OCI-LY1 (cell line): ENCODE results near the gene TRIM66.

ENCODE experiments used
- H2AFZ ChIP-seq: fragments of 200-600 bp; sonication (generic), shearing (Covaris generic); 2 replicates; pipeline ENCODE4 v1.6.0; 2014; ENCODE audit warnings: antibody characterized with exemption, mild to moderate bottlenecking, low read length
- H3F3A ChIP-seq: fragments of 200-600 bp; sonication (generic), shearing (Covaris generic); 2 replicates; pipeline ENCODE4 v1.6.0; 2014; ENCODE audit warnings: mild to moderate bottlenecking, antibody characterized with exemption, low read length, moderate library complexity; ENCODE audit not compliant: insufficient read depth
- H3K27ac ChIP-seq: fragments of 200-600 bp; sonication (generic); 2 replicates; pipeline ENCODE4 v1.5.1; 2014; ENCODE audit warnings: low read length, mixed run types, mild to moderate bottlenecking, low read depth; ENCODE audit not compliant: poor library complexity, severe bottlenecking
- H3K27me3 ChIP-seq: fragments of 200-600 bp; sonication (generic); 2 replicates; pipeline ENCODE4 v1.6.0; 2014; ENCODE audit warnings: antibody characterized with exemption, mild to moderate bottlenecking, low read length, moderate library complexity; ENCODE audit not compliant: insufficient read depth
- H3K36me3 ChIP-seq: fragments of 200-600 bp; sonication (generic); 2 replicates; pipeline ENCODE4 v1.6.1; 2014; ENCODE audit warnings: mild to moderate bottlenecking, antibody characterized with exemption, low read length, moderate library complexity, mixed read lengths; ENCODE audit not compliant: insufficient read depth
- H3K4me1 ChIP-seq: fragments of 200-600 bp; sonication (generic); 2 replicates; pipeline ENCODE4 v1.5.1; 2014; ENCODE audit warnings: mild to moderate bottlenecking, low read length, moderate library complexity; ENCODE audit not compliant: insufficient read depth, severe bottlenecking
- H3K4me2 ChIP-seq: fragments of 200-600 bp; sonication (generic), shearing (Covaris generic); 2 replicates; pipeline ENCODE4 v1.6.1; 2014; ENCODE audit warnings: low read length
- H3K4me3 ChIP-seq: fragments of 200-600 bp; sonication (generic); 2 replicates; pipeline ENCODE4 v1.5.1; 2014; ENCODE audit warnings: low read length, low read depth, mild to moderate bottlenecking, mixed read lengths; ENCODE audit not compliant: poor library complexity, severe bottlenecking
- H3K79me2 ChIP-seq: fragments of 200-600 bp; shearing (Covaris generic); 2 replicates; pipeline ENCODE4 v1.6.1; 2016; ENCODE audit warnings: mixed run types, low read length, mixed read lengths; ENCODE audit not compliant: insufficient read depth
- H3K9ac ChIP-seq: fragments of 200-600 bp; sonication (generic), shearing (Covaris generic); 2 replicates; pipeline ENCODE4 v1.6.1; 2014; ENCODE audit warnings: mild to moderate bottlenecking, low read length, mixed read lengths
- H3K9me2 ChIP-seq: fragments of 200-600 bp; sonication (generic), shearing (Covaris generic); 2 replicates; pipeline ENCODE4 v1.6.1; 2014; ENCODE audit warnings: low read depth, mild to moderate bottlenecking, low read length, mixed read lengths
- H3K9me3 ChIP-seq: fragments of 200-600 bp; shearing (Covaris generic); 2 replicates; pipeline ENCODE4 v1.6.1; 2014; ENCODE audit warnings: low read length, mixed read lengths
- H4K20me1 ChIP-seq: fragments of 200-600 bp; sonication (generic), shearing (Covaris generic); 2 replicates; pipeline ENCODE4 v1.6.0; 2016; ENCODE audit warnings: mild to moderate bottlenecking, low read length; ENCODE audit not compliant: insufficient read depth
- CTCF ChIP-seq: fragments of 200-600 bp; sonication (generic), shearing (Covaris generic); IDR thresholded peaks from 2 replicates; pipeline ENCODE4 v1.5.1; 2017; ENCODE audit warnings: mild to moderate bottlenecking, antibody characterized with exemption, low read length, moderate library complexity, mixed read lengths
- EZH2 ChIP-seq: fragments of 200-600 bp; sonication (generic), shearing (Covaris generic); IDR thresholded peaks from 2 replicates; pipeline ENCODE4 v1.8.0; 2017; ENCODE audit warnings: borderline replicate concordance, mixed run types, mild to moderate bottlenecking, antibody characterized with exemption, low read length, moderate library complexity, mixed read lengths

Gene TRIM66

GRCh38 chr11:8584511-8584910 is 98.0 kb downstream of the TRIM66 start:
- no peaks in the 10 kb centered on the region for H3K9me2 ChIP-seq
- no peaks in the 10 kb centered on the region for H3F3A ChIP-seq
- no peaks in the 10 kb centered on the region for H4K20me1 ChIP-seq
- no peaks in the 10 kb centered on the region for H3K9me3 ChIP-seq
- H2AFZ ChIP-seq: no peak overlapping the region
- H3K4me1 ChIP-seq: no peaks in the 10 kb centered on the region
- H3K27ac ChIP-seq: no peak overlapping the region
- H3K4me3 ChIP-seq: no peak overlapping the region
- TF ChIP-seq CTCF (no peak), EZH2 (no peak)
- H3K79me2 ChIP-seq: no peaks in the 10 kb centered on the region
- H3K27me3 ChIP-seq: no peaks in the 10 kb centered on the region
- H3K4me2 ChIP-seq: no peak overlapping the region
- no peak overlapping the region for H3K9ac ChIP-seq
- no peaks in the 10 kb centered on the region for H3K36me3 ChIP-seq

- H3K9me3 ChIP-seq: no peaks in the 10 kb centered on the region
- H3K4me3 ChIP-seq: no peak overlapping the region
- H4K20me1 ChIP-seq: no peaks in the 10 kb centered on the region
- no peak overlapping the region for H3K27ac ChIP-seq
- no peaks in the 10 kb centered on the region for H3K27me3 ChIP-seq
- no peak overlapping the region for H3K9ac ChIP-seq
- H3K4me1 ChIP-seq: no peaks in the 10 kb centered on the region
- H3F3A ChIP-seq: no peaks in the 10 kb centered on the region
- no peak overlapping the region for H2AFZ ChIP-seq
- H3K79me2 ChIP-seq: no peaks in the 10 kb centered on the region
- no peaks in the 10 kb centered on the region for H3K9me2 ChIP-seq
- no peak for TF ChIP-seq CTCF
- no peak for TF ChIP-seq EZH2
- H3K36me3 ChIP-seq: no peaks in the 10 kb centered on the region
- no peak overlapping the region for H3K4me2 ChIP-seq
Measured at GRCh38 chr11:8584082-8584481, 98.4 kb downstream of the TRIM66 start.

- no peaks in the 10 kb centered on the region for H4K20me1 ChIP-seq
- no peaks in the 10 kb centered on the region for H3K27me3 ChIP-seq
- no peak overlapping the region for H3K4me3 ChIP-seq
- H2AFZ ChIP-seq: no peak overlapping the region
- 0 out of 2 replicates have a peak, but pooled peaks cover 2% of the 10 kb centered on the region for H3K9me3 ChIP-seq
- no peaks in the 10 kb centered on the region for H3K36me3 ChIP-seq
- H3K9ac ChIP-seq: no peak overlapping the region
- no peak overlapping the region for H3K4me2 ChIP-seq
- no peaks in the 10 kb centered on the region for H3F3A ChIP-seq
- H3K27ac ChIP-seq: no peak overlapping the region
- TF ChIP-seq CTCF (no peak), EZH2 (no peak)
- H3K4me1 ChIP-seq: no peaks in the 10 kb centered on the region
- H3K79me2 ChIP-seq: no peaks in the 10 kb centered on the region
- H3K9me2 ChIP-seq: no peaks in the 10 kb centered on the region
Measured at GRCh38 chr11:8581300-8581699, 101.2 kb downstream of the TRIM66 start.
